ENCODE measurements around the gene SPAG16. TPM values are rescaled to one million over a fixed set of nuclear protein-coding genes. Genes with fewer than 3 reads are reported as not detected.
A peak's percentile ranks its signal among the peaks of the same experiment; 100 is the strongest.

SPAG16 gene
- total RNA-seq, 1 donor from 2014 or later: 18.1 TPM

DNA sequence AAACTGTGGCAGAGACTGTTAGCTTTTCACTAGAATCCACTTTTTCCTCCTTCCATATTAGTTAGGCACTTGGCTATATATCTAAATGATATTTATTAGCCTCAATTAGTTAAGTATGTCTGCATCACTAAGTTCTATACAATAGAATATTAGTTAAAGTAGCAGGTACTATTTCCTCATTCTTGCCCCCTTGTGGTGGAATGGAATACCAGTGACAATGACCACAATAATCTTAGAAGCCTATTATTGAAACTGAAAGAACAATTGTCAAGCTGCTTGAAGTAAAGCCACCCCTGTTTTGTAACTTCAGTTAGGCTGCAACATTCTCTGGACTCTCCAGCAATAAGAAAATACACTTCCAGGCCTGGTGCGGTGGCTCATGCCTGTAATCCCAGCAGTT, 650.3 kb downstream of the SPAG16 start:
- H3K4me3 Mint-ChIP-seq (ENCODE audit: unreplicated experiment): no peak overlapping the region
- no peak for DNase-seq
- no peaks in the 10 kb centered on the region for H3K36me3 Mint-ChIP-seq (ENCODE audit: unreplicated experiment)
- peak; percentile 70 for TF ChIP-seq CTCF (IDR thresholded peaks at IDR 0.05; ENCODE audit: partially characterized antibody, unreplicated experiment)
- H3K27ac Mint-ChIP-seq (ENCODE audit: unreplicated experiment): no peak overlapping the region
- H3K4me1 Mint-ChIP-seq (ENCODE audit: low read depth, unreplicated experiment): no peaks in the 10 kb centered on the region
- H3K27me3 Mint-ChIP-seq (ENCODE audit: unreplicated experiment): no peaks in the 10 kb centered on the region
- no peaks in the 10 kb centered on the region for H3K9me3 Mint-ChIP-seq (ENCODE audit: unreplicated experiment)

DNA sequence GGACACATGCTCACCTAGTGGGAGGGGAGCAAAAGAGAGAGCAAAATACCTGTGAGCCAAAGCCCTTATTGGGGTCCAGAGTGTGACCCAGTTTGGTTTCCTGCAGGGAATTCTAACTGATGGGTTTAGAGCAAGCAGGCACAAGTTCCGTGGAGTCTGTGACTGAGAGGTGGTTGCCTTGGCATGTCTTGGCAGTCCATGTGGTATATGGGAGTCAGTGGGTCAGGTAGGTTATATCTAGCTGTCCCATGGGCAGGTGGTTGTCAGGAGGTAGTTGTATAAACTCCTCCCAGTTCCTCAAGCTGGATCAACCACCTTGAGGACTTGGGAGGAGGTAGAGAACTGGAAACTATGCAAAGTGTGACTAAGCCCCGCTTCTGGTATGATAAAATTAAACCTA, 673.8 kb downstream of the SPAG16 start:
- Mint-ChIP-seq H3K27ac (ENCODE audit: unreplicated experiment) (no peak overlapping the region), H3K9me3 (ENCODE audit: unreplicated experiment) (no peaks in the 10 kb centered on the region), H3K4me3 (ENCODE audit: unreplicated experiment) (no peak overlapping the region), H3K4me1 (ENCODE audit: low read depth, unreplicated experiment) (no peaks in the 10 kb centered on the region), H3K27me3 (ENCODE audit: unreplicated experiment) (peaks cover 1% of the 10 kb centered on the region), H3K36me3 (ENCODE audit: unreplicated experiment) (no peaks in the 10 kb centered on the region)
- TF ChIP-seq CTCF (IDR thresholded peaks at IDR 0.05; ENCODE audit: partially characterized antibody, unreplicated experiment): no peak
- DNase-seq: no peak

DNA sequence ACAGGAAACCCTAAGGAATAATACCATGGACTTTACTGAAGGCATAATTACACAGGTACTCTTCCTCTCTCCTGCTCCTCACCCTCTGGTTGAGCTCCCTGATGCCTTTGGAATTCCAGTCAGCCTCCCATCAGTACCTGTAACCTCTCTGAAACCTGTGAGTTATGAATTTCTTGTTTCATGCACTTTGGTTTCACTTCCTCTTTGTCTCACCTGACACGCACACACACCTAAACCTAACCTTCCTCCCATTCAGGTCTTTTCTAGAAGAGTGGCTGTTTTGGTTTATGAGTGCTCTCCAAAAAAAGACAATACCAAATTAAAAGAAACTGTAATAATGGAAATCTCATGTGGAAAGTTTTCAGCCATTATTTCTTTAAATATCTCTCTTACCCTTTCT, 675.3 kb downstream of the SPAG16 start:
- no peak for TF ChIP-seq CTCF (IDR thresholded peaks at IDR 0.05; ENCODE audit: partially characterized antibody, unreplicated experiment)
- H3K36me3 Mint-ChIP-seq (ENCODE audit: unreplicated experiment): no peaks in the 10 kb centered on the region
- no peaks in the 10 kb centered on the region for H3K9me3 Mint-ChIP-seq (ENCODE audit: unreplicated experiment)
- H3K4me1 Mint-ChIP-seq (ENCODE audit: low read depth, unreplicated experiment): no peaks in the 10 kb centered on the region
- no peak for DNase-seq
- peaks cover 1% of the 10 kb centered on the region for H3K27me3 Mint-ChIP-seq (ENCODE audit: unreplicated experiment)
- no peak overlapping the region for H3K27ac Mint-ChIP-seq (ENCODE audit: unreplicated experiment)
- no peak overlapping the region for H3K4me3 Mint-ChIP-seq (ENCODE audit: unreplicated experiment)

DNA sequence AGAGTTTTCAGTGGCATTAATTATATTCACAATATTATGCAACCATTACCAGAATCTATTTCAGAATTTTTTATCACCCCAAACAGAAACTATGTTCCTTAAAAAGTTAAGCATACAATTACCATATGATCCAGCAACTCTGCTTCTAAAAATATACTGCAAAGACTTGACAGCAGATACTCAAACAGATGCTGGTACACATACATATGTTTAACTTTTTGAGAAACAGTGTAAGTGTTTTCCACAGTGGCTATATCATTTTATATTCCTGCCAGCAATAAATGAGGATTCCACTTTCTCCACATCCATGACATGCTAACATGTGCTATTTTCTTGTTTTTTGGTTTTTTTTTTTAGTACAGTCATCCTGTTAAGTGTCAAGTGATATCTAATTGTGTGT, 687.3 kb downstream of the SPAG16 start:
- Mint-ChIP-seq H3K4me3 (ENCODE audit: unreplicated experiment) (no peak overlapping the region), H3K27me3 (ENCODE audit: unreplicated experiment) (no peaks in the 10 kb centered on the region), H3K36me3 (ENCODE audit: unreplicated experiment) (no peaks in the 10 kb centered on the region), H3K4me1 (ENCODE audit: low read depth, unreplicated experiment) (no peaks in the 10 kb centered on the region), H3K27ac (ENCODE audit: unreplicated experiment) (no peak overlapping the region), H3K9me3 (ENCODE audit: unreplicated experiment) (peaks cover 2% of the 10 kb centered on the region)
- no peak for DNase-seq
- no peak for TF ChIP-seq CTCF (IDR thresholded peaks at IDR 0.05; ENCODE audit: partially characterized antibody, unreplicated experiment)

DNA sequence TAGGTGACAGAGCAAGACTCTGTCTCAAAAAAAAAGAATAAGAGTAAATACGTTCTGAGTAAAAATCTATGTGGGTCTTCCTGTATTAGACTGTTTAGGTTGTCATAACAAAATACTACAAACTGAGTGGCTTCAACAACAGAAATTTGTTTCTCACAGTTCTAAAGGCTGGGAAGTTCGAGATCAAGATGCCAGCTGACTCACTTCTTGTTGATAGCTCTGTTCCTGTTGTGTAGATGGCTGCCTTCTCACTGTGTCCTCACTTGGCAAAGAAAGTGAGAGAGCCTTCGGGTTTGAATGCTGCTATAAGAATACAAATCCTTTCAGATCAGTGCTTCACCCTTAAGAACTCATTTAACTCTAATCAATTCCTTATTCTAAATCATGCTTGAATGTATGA, 696.6 kb downstream of the SPAG16 start:
- no peaks in the 10 kb centered on the region for H3K27me3 Mint-ChIP-seq (ENCODE audit: unreplicated experiment)
- no peaks in the 10 kb centered on the region for H3K9me3 Mint-ChIP-seq (ENCODE audit: unreplicated experiment)
- no peaks in the 10 kb centered on the region for H3K4me1 Mint-ChIP-seq (ENCODE audit: low read depth, unreplicated experiment)
- no peak overlapping the region for H3K4me3 Mint-ChIP-seq (ENCODE audit: unreplicated experiment)
- H3K27ac Mint-ChIP-seq (ENCODE audit: unreplicated experiment): no peak overlapping the region
- no peaks in the 10 kb centered on the region for H3K36me3 Mint-ChIP-seq (ENCODE audit: unreplicated experiment)
- DNase-seq: no peak
- TF ChIP-seq CTCF (IDR thresholded peaks at IDR 0.05; ENCODE audit: partially characterized antibody, unreplicated experiment): no peak
